Measurements from ENCODE around the gene CHST1. TPM values are rescaled to one million over a fixed set of nuclear protein-coding genes. Genes with fewer than 3 reads are reported as not detected.

Gene CHST1, protein sequence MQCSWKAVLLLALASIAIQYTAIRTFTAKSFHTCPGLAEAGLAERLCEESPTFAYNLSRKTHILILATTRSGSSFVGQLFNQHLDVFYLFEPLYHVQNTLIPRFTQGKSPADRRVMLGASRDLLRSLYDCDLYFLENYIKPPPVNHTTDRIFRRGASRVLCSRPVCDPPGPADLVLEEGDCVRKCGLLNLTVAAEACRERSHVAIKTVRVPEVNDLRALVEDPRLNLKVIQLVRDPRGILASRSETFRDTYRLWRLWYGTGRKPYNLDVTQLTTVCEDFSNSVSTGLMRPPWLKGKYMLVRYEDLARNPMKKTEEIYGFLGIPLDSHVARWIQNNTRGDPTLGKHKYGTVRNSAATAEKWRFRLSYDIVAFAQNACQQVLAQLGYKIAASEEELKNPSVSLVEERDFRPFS
- total RNA-seq: 0.43 and 0.97 TPM in 2 replicates

- peak; percentile 12 for DNase-seq (ENCODE audit: low read depth)
- TF ChIP-seq CTCF (IDR thresholded peaks at IDR 0.05; ENCODE audit: insufficient read depth, low read depth, low read length): no peak
- H3K4me3 ChIP-seq (ENCODE audit: low read depth, low read length): peak within 1 kb of the TSS; percentile 52
Measured at GRCh38 chr11:45665206-45665932, at the start of gene CHST1. Gene CHST1, minus strand, starts transcription at chr11:45665622. Its CDS starts 14,699 bp downstream, at chr11:45650923.

DNA sequence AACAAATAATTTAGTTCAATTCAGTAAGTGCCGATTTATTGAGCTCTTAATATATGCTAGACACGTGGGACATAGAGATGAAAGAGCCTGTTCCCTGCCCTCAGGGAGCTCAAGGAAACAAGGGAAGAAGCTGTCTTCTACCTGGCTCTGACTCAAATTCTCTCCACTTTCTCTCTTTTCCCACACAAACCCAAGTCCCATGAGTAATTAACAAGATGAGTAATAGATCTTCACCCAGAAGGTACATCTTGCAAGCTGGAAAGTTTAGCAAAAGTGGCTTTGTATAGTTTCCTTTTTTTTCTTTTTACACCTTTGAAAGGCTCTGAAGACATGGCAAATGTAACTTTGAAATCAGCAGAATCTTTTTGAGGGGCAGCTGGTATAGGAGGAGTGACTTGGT lies 48.2 kb upstream of the CHST1 start:
- no peak for DNase-seq (ENCODE audit: low read depth)
- no peak for TF ChIP-seq CTCF (IDR thresholded peaks at IDR 0.05; ENCODE audit: insufficient read depth, low read depth, low read length)
- no peak overlapping the region for H3K4me3 ChIP-seq (ENCODE audit: low read depth, low read length)

DNA sequence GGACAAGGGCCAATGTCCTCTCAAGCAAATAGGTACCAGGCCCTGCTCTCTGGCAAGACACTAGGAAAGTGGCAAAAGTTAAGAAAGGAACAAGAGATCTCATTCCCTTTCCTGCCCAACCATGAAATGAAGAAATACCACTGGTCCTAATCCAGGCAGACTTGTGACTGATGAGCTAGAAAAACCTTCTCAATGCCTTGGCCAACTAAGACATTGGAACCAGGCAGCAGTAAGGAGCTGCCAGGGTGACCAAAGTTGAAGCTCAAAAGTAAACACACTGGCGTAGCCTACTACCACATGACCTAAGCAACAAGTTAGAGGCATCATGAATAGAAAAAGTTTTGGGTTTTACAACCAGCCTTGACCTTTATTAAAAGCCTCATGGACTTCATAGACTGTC lies 45.1 kb upstream of the CHST1 start:
- H3K4me3 ChIP-seq (ENCODE audit: low read depth, low read length): no peak overlapping the region
- no peak for TF ChIP-seq CTCF (IDR thresholded peaks at IDR 0.05; ENCODE audit: insufficient read depth, low read depth, low read length)
- DNase-seq (ENCODE audit: low read depth): no peak

- no peak overlapping the region for H3K4me3 ChIP-seq (ENCODE audit: low read depth, low read length)
- no peak for DNase-seq (ENCODE audit: low read depth)
- TF ChIP-seq CTCF (IDR thresholded peaks at IDR 0.05; ENCODE audit: insufficient read depth, low read depth, low read length): no peak
Measured at GRCh38 chr11:45708887-45709663, 43.7 kb upstream of the CHST1 start.

GRCh38 chr11:45704635-45705034 lies 39.2 kb upstream of the CHST1 start:
- no peak for DNase-seq (ENCODE audit: low read depth)
- no peak for TF ChIP-seq CTCF (IDR thresholded peaks at IDR 0.05; ENCODE audit: insufficient read depth, low read depth, low read length)
- no peak overlapping the region for H3K4me3 ChIP-seq (ENCODE audit: low read depth, low read length)

DNA sequence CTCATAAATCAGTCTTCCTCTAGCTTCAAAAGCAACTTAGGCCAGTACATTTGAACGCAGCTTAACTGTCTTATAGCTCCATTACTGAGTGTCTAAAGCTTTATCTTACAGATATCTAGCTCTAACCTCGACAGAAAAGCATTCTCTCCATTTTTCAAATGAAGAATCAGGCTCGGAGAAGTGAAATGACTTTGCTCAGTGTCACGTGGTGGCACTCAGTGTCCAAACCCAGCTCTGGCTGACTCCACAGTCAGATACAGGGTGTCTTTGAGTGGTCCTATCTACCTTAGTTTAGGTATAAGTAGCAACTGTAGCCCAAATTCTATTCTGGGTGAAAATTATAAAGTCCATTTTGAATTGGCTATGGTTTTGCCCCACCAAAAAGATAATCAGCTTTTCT lies 38.7 kb upstream of the CHST1 start:
- no peak for DNase-seq (ENCODE audit: low read depth)
- no peak for TF ChIP-seq CTCF (IDR thresholded peaks at IDR 0.05; ENCODE audit: insufficient read depth, low read depth, low read length)
- no peak overlapping the region for H3K4me3 ChIP-seq (ENCODE audit: low read depth, low read length)
